Effector memory CD4-positive, alpha-beta T cell (primary cell): ENCODE data around the gene CORO2B.

Experiments used
- DNase-seq, 3 donors: peaks; one replicate each; pipeline ENCODE4 v3.0.0-alpha.2; 2020
- H3K27ac ChIP-seq: 2 replicates; pipeline ENCODE4 v1.7.0; 2013; ENCODE audit warnings: mild to moderate bottlenecking, low read length, moderate library complexity; ENCODE audit not compliant: insufficient read depth, poor library complexity, severe bottlenecking
- H3K27me3 ChIP-seq: replicated peaks from 2 replicates; pipeline ENCODE4 v1.7.0; 2013; ENCODE audit warnings: mild to moderate bottlenecking, low read length; ENCODE audit not compliant: insufficient read depth, control insufficient read depth, poor library complexity, severe bottlenecking
- H3K36me3 ChIP-seq: 2 replicates; pipeline ENCODE4 v1.7.0; 2013; ENCODE audit warnings: mild to moderate bottlenecking, low read length, moderate library complexity; ENCODE audit not compliant: control insufficient read depth, insufficient read depth
- H3K4me1 ChIP-seq: 2 replicates; pipeline ENCODE4 v1.7.0; 2013; ENCODE audit warnings: low read length, mild to moderate bottlenecking; ENCODE audit not compliant: control insufficient read depth, insufficient read depth, poor library complexity, severe bottlenecking
- H3K4me3 ChIP-seq: 2 replicates; pipeline ENCODE4 v1.7.0; 2013; ENCODE audit warnings: low read length, low read depth, mild to moderate bottlenecking; ENCODE audit not compliant: insufficient read depth, poor library complexity, severe bottlenecking
- H3K9me3 ChIP-seq: 2 replicates; pipeline ENCODE4 v1.7.0; 2013; ENCODE audit warnings: mild to moderate bottlenecking, low read length, moderate library complexity; ENCODE audit not compliant: control insufficient read depth

The CORO2B gene

GRCh38 chr15:68718468-68718867 is 139.7 kb downstream of the CORO2B start:
- Histone ChIP-seq H3K27me3 (no peaks in the 10 kb centered on the region), H3K36me3 (no peaks in the 10 kb centered on the region), H3K9me3 (no peaks in the 10 kb centered on the region), H3K27ac (no peak overlapping the region), H3K4me1 (no peaks in the 10 kb centered on the region), H3K4me3 (no peak overlapping the region)
- DNase-seq = no peak

DNA sequence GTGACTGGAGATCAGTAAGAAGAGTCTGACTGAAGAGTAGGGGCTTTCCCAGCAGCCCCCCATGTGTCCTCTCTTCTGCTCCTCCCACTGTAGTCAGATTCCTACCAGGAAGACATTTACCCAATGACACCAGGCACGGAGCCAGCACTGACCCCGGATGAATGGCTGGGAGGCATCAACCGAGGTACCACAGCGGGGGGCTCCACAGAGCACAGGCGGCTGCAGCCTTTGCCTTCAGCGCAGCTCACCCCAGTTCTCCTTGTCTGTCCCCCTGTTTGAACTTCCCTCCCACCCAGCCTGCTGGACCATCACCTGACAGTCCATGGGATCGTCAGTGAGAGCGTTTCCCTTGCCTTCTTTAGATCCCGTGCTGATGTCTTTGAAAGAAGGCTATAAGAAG is 140.3 kb downstream of the CORO2B start:
- no peaks in the 10 kb centered on the region for H3K4me1 ChIP-seq
- no peaks in the 10 kb centered on the region for H3K36me3 ChIP-seq
- no peak overlapping the region for H3K27ac ChIP-seq
- no peak for DNase-seq
- H3K4me3 ChIP-seq = no peak overlapping the region
- no peaks in the 10 kb centered on the region for H3K27me3 ChIP-seq
- no peaks in the 10 kb centered on the region for H3K9me3 ChIP-seq

DNA sequence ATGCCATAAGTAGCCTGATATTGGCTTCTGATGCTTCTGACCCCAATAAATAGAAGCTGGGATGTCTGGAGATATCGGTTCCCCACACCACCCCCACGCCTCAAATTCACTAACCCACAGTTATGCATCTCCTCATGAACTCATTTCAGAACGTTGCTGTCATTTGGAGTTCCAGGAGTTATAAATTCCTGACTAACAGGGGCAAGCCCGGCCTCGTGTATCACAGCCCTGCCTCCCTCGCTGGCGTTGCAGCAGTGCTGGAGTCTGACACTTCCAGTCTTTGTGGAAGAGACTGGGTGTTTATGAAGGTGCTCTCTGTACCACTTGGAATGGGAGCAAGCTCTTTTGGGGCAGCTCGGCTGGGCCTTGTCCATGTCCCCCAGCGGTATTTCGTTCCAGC is 140.9 kb downstream of the CORO2B start:
- no peak for DNase-seq

GRCh38 chr15:68721886-68722285 is 143.1 kb downstream of the CORO2B start:
- Histone ChIP-seq H3K9me3 (no peaks in the 10 kb centered on the region), H3K36me3 (no peaks in the 10 kb centered on the region), H3K4me1 (no peaks in the 10 kb centered on the region), H3K27ac (no peak overlapping the region), H3K4me3 (no peak overlapping the region), H3K27me3 (no peaks in the 10 kb centered on the region)
- no peak for DNase-seq

More for the DNA sequence above, 140.9 kb downstream of the CORO2B start:
- no peaks in the 10 kb centered on the region for H3K36me3 ChIP-seq
- no peak overlapping the region for H3K4me3 ChIP-seq
- no peaks in the 10 kb centered on the region for H3K27me3 ChIP-seq
- H3K27ac ChIP-seq = no peak overlapping the region
- no peaks in the 10 kb centered on the region for H3K4me1 ChIP-seq
- no peaks in the 10 kb centered on the region for H3K9me3 ChIP-seq

DNA sequence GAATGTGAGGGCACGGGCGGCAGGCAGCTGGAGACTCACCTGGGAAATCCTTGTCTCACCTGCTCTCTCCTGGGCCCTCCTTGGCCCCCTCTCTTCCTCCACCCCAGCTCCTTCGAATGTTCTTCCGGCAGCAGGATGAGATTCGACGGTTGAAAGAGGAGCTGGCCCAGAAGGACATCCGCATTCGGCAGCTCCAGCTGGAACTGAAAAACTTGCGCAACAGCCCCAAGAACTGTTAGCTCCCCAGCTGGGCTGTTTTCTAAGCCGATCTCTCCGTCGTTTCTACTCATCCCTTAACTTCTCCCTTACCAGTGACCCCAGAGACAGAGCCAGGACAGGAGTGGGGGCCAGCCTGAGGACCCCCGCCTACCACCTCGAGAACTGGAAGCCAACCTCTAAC is 146.9 kb downstream of the CORO2B start:
- DNase-seq = no peak
- H3K27me3 ChIP-seq = no peaks in the 10 kb centered on the region
- no peaks in the 10 kb centered on the region for H3K36me3 ChIP-seq
- H3K4me3 ChIP-seq = no peak overlapping the region
- no peaks in the 10 kb centered on the region for H3K4me1 ChIP-seq
- no peaks in the 10 kb centered on the region for H3K9me3 ChIP-seq
- H3K27ac ChIP-seq = no peak overlapping the region

GRCh38 chr15:68726246-68726645 is 147.5 kb downstream of the CORO2B start:
- DNase-seq = no peak
- Histone ChIP-seq H3K27ac (no peak overlapping the region), H3K9me3 (no peaks in the 10 kb centered on the region), H3K4me3 (no peak overlapping the region), H3K27me3 (no peaks in the 10 kb centered on the region), H3K36me3 (no peaks in the 10 kb centered on the region), H3K4me1 (no peaks in the 10 kb centered on the region)

DNA sequence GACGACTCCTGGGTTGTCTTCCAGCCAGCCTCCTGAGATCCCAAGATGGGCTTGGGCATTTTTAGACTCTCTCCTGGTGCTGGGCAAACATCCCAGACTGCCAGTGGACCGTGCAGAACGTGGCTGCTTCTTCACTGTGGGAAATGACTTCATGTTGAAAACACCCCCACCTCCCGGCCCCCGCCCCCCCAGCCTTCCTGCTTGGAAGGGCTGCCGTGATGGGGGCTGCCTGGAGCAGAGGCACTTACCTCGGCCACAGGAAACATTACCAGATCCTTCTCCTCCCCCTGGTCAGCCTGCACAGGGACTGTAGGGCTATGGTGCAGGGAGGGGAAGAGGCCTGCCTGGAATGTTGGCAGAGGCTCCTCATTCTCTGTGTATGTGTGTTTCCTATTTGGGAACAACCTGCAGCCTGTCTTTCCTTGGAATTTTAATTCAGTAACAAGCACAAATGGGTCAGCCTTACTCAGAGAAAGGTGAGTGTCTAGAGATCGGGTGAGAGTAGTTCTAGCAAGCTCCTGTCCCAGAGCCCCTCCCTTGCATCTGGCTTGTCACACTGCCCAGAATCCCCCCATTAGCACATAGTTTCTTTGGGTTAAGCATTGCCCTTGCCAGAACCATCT is 151.1 kb downstream of the CORO2B start:
- no peaks in the 10 kb centered on the region for H3K4me1 ChIP-seq
- H3K4me3 ChIP-seq = no peak overlapping the region
- no peaks in the 10 kb centered on the region for H3K9me3 ChIP-seq
- H3K27me3 ChIP-seq = no peaks in the 10 kb centered on the region
- H3K27ac ChIP-seq = no peak overlapping the region
- DNase-seq = no peak
- H3K36me3 ChIP-seq = no peaks in the 10 kb centered on the region

DNA sequence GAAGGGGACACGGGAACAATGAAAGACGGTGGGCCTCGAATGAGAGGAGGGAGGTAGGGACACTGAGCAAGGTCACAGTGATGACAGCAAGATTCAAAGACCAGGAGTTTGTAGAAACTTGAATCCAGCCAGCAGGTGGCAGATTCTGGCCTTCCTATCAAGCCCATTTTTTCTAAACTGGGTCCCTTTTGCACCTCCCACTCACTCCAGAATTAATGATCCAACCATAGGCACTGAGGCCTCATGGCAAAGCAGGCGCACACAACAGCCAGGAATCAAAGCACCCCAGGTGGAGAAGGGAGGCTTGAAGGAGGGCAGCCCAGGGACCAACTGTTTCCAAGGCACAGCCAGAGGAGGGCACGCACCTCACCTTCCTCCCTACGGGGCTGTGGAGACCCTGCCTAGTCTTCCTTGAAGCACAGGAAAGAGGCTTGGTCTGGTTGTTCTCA is 151.7 kb downstream of the CORO2B start:
- DNase-seq = peak in 1 of 3 donors; percentile 7
- Histone ChIP-seq H3K4me1 (no peaks in the 10 kb centered on the region), H3K4me3 (no peak overlapping the region), H3K36me3 (no peaks in the 10 kb centered on the region), H3K27me3 (no peaks in the 10 kb centered on the region), H3K9me3 (no peaks in the 10 kb centered on the region), H3K27ac (no peak overlapping the region)

DNA sequence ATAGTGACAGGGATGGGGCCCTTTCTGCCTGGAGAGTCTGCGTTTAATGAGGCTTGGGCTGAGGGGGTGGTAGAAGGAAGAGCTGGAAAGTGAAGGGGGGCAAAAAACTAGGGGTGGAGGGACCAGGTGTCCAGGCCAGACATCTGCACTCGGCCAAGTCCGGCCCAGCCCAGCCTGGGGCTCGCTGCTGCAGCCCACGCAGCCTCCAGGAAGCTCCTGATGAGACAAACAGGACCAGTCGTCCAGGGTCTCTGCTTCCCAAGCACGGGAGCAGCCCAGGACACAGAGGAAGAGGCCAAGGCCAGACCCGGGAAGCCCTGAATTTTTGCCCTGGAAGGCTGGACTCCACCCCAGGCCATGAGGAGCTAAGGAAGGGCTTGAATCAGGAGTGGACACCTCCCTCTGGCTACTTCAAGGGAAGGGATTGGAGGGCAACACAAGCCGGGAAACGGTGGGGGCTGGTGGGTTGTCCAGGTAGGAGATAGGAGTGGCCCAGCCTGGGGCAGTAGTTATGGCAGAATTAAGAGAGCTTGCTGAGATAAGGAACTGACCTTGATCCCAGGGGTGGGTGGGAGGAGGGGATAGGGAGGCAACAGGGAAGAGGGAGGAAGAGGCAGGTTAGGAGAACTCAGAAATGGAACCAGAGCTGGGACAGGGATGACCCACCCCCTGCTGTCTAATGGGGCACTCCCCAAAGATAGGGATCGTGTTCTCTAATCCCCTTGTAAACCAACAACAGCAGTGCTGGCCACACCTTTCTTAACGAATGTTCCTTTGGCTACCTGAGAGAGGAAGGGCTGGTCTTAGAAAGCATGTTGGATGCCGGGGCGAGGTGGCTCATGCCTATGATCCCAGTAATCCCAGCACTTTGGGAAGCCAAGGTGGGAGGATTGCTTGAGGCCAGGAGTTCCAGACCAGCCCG is 152.4 kb downstream of the CORO2B start:
- no peaks in the 10 kb centered on the region for H3K27me3 ChIP-seq
- H3K27ac ChIP-seq = no peak overlapping the region
- no peak for DNase-seq

DNA sequence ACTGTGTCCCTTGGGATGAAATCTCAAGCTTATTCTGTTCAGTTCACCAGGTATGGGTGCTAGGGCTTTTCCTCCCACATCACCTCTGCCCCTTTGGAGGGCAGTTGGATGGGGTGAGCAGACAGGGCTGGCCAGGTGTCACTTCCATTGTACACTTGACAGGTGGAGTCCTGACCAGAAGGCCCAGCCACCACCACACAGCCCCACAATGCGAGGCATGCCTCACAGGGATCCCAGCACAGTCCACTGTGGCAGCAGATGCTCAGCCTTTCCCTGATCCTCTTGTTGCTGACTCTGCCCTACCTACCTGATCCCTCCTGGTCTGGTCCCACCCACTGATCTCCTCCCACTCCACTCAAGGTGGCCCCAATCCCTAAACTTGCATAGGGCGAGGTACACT is 153.7 kb downstream of the CORO2B start:
- Histone ChIP-seq H3K27me3 (no peaks in the 10 kb centered on the region), H3K4me1 (no peaks in the 10 kb centered on the region), H3K27ac (no peak overlapping the region), H3K36me3 (no peaks in the 10 kb centered on the region), H3K9me3 (no peaks in the 10 kb centered on the region), H3K4me3 (no peak overlapping the region)
- no peak for DNase-seq

More for the DNA sequence above, 152.4 kb downstream of the CORO2B start:
- H3K4me1 ChIP-seq = no peaks in the 10 kb centered on the region
- no peaks in the 10 kb centered on the region for H3K36me3 ChIP-seq
- H3K9me3 ChIP-seq = no peaks in the 10 kb centered on the region
- no peak overlapping the region for H3K4me3 ChIP-seq
